Renal cortex interstitium (tissue), 15 donors: Measurements from ENCODE around the gene IL4. TPM values are rescaled to one million over a fixed set of nuclear protein-coding genes. Genes with fewer than 3 reads are reported as not detected.
"Not testable (repeated sequence)": the region's sequence is repeated elsewhere in the genome, so short reads cannot be mapped to it uniquely, and the experiment has no call there.

ENCODE experiments used
- DNase-seq, 11 donors: peaks; one replicate each; pipeline ENCODE4 v3.0.0-alpha.2; 2013; ENCODE audit warnings: low read depth in 9 of 11, low spot score in 4 of 11; ENCODE audit errors: extremely low read depth in 1 of 11
- long read RNA-seq, 16 experiments: transcript quantifications; one replicate each; lab custom pipeline, GENCODE V29; 2026
- polyA plus RNA-seq, 3 donors: library from polyadenylated mRNA; unstranded; fragments of 120-200 nt; gene quantifications; one replicate each; pipeline ENCODE4 v1.2.1, GENCODE V29; 2013; ENCODE audit not compliant: insufficient read length in 3 of 3

The IL4 gene
- polyA plus RNA-seq, result under 1 TPM in 1 of 3 donors, not detected in 2; 0.38 TPM
- long read RNA-seq, donor 1, result 0 reads
- long read RNA-seq, donor 2, result 0 reads
- long read RNA-seq, donor 3, result 0 reads
- long read RNA-seq, donor 4, result 0 reads
- long read RNA-seq, donor 5, result 0 reads
- long read RNA-seq, donor 6, result 0 reads
- long read RNA-seq, donor 7, result 0 reads
- long read RNA-seq, donor 8, result 0 reads
- long read RNA-seq, donor 9, result 0 reads
- long read RNA-seq, donor 10, result 0 reads
- long read RNA-seq, donor 11, result 0 reads
- long read RNA-seq, donor 12, result 0 reads
- long read RNA-seq, donor 13, result 0 reads
- long read RNA-seq, donor 14, result 0 reads
- long read RNA-seq, donor 15, result 0 reads
- long read RNA-seq, donor 16, result 0 reads

GRCh38 chr5:132673939-132674630 lies at the start of gene IL4:
Gene IL4 (plus strand): TSS chr5:132673989. CDS start chr5:132674051, 62 bp downstream.
- DNase-seq, result no peak

GRCh38 chr5:132627470-132627869 lies 46.3 kb upstream of the IL4 start:
- DNase-seq, result no peak

DNA sequence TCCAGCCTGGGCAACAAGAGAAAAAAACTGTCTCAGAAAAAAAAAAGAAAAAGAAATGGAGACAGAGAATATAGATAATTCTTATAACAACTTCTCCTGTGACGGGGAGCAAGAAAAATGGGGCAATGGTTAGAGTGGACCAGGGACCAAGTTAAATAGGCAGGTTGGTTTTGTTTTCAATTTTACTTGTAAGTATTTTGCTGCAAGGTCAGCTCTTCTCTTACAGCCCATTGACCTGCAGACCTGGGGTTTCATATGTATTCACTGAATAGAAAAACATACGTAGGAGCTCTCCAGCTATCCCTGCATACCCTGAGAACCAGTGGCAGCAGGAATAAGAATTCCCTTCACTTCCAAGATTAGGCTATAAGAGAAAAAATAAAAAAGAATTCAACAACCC lies 45.0 kb upstream of the IL4 start:
- DNase-seq, result no peak

- DNase-seq, result no peak
Observed at GRCh38 chr5:132629230-132629944, 44.4 kb upstream of the IL4 start.

- not testable (repeated sequence) for DNase-seq
Observed at GRCh38 chr5:132633587-132633986, 40.2 kb upstream of the IL4 start.

DNA sequence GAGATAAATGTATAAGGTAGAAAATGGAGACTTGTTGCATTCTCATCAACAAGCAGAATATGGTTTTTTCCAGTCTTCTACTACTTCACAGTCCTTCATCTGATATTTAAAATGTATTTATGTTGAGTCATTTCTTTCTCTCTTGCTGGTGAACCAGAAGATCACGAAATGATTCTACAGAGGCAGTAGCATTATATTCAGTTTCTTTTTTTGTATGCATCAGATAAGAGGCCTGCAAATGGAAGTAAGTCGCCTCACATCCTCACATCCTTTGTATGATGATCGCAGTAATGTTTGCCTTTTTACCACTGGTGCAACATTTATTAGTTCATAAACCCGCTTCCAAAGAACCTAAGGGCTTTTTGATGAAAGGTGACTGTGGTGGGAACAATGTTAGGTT lies 37.9 kb upstream of the IL4 start:
- DNase-seq, result no peak

- no peak for DNase-seq
Observed at GRCh38 chr5:132637241-132637640, 36.5 kb upstream of the IL4 start.

GRCh38 chr5:132639706-132640130 lies 34.1 kb upstream of the IL4 start:
- DNase-seq, result no peak

DNA sequence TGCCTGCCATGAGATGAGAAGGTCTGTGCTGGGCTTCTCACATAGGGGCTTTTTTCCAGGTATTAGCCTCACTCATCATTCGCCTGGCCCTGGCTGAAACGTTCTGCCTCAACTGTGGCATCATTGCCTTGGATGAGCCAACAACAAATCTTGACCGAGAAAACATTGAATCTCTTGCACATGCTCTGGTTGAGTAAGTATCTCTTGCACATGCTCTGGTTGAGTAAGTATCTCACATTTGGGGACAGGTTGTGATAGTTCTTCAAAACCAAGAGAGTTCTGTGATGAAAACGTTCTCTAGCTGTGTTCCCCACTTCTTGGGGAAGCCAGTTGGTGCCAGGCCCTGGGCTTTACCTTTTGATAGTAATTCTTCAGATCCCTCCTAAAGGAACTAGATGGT lies 33.2 kb upstream of the IL4 start:
- DNase-seq, result no peak

- no peak for DNase-seq
Observed at GRCh38 chr5:132641241-132641723, 32.5 kb upstream of the IL4 start.

DNA sequence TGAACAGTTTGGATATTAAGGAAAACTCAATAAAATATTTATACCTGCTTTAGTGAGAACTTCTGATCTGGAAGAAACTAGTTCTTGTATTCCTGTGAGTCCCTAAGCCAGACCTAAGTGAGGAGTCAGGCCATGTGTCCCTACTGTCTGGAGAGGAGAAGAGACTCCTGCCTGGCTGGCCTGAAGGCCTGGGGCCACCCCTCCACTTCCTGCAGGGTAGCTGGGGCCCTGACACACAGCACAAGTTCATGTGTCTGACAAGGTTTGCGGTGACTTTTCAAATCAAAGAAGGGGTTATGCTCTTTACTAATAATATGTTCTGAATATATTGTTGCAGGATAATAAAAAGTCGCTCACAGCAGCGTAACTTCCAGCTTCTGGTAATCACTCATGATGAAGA lies 31.9 kb upstream of the IL4 start:
- DNase-seq, result no peak

DNA sequence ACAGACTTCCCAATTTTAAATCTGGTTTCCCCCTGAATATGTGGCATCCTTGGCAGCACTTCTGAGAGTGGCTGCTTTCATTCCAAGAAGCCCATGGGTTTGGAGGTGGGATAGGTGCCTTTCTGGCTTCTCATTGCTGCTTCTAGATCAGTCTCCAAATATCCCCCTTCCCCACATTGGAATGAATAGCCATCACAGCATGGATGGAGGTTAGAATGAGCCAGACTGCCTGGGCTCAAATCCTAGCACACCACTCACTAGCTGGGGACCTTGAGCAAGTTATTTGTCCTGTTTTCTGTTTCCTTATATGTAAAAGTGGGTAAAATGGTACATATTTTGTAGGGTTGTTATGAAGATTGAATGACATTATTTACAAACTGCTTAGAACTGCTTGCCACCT lies 29.6 kb upstream of the IL4 start:
- no peak for DNase-seq

GRCh38 chr5:132646583-132647266 lies 27.1 kb upstream of the IL4 start:
- DNase-seq, result no peak

DNA sequence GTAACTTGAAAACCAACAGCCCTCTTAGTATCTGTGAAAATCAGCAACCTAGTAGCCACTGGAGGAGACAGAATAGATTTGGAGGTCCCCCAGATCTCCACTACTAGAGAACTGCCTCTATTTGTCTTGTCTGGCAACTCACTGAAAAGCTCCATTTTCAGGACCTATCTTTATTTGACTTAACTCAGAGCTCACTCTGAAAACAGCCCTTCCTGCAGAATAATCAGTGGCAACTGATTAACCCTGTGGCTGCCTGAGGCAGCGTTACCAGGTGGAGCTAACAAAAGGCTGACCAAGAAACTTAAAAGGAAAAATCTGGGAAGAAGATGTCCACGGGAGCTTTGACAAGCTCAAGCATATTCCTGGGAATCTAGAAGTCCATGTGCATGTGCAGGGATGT lies 26.3 kb upstream of the IL4 start:
- DNase-seq, result no peak

- DNase-seq, result no peak
Observed at GRCh38 chr5:132648355-132648754, 25.4 kb upstream of the IL4 start.

- DNase-seq, result no peak
Observed at GRCh38 chr5:132651838-132652469, 21.8 kb upstream of the IL4 start.

- DNase-seq, result no peak
Observed at GRCh38 chr5:132653716-132654115, 20.1 kb upstream of the IL4 start.

DNA sequence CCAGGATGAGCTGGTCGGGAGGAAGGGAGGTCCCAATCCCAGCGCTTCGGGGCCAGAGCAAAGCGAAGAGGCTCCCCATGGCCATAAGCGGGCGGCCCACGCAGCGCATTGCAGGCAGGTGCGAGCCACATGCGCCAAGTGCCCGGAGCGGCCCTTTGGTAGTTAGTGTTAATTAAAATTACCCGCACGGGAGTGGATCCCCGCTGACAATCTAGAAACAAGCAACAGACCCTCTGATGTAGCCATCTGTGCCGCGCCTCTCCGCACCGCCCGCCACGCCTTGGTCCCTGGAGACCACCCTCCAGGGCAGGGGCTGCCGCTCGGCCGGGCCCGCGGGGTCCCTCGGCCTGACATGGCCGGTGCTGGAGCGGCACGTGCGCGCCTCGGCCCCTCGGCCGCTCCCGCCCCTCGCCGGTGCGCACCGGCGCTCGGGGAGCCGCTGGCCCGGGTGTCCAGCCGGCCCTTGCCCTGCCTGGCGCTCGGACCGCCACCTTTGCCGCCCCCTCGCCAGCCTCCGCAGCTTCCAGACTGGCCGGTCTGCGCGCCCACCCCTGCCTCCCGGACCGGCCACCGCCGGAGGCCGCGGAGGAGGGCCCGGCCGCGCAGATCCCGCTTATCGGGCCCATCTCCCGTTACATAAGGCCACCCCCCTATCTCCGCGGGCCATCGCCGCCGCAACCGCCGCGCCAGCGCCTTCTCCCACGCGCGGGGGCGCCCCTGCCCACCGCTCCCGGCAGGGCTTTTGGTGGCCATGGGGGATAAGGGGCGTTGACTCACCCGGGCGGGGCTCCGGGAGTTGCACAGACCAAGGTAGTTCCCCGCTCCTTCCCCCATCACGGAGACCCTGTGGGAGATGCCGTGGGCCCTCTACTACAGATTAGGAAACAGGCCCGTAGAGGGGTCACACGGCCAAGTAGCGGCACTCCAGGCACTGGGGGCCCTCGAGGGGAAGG lies 17.7 kb upstream of the IL4 start:
- peak in 3 of 11 donors; percentile 14 to 38 (median 22) for DNase-seq
